HG03039 (cell line): ENCODE measurements around the gene NDUFA13.
"Not testable (repeated sequence)": the region's sequence is repeated elsewhere in the genome, so short reads cannot be mapped to it uniquely, and the experiment has no call there.

ENCODE experiments used
- ATAC-seq: cut with Tn5 transposase; IDR thresholded peaks from one replicate; pipeline ENCODE4 v1.9.1; 2021; ENCODE audit warnings: mild to moderate bottlenecking, moderate library complexity; ENCODE audit not compliant: unreplicated experiment

NDUFA13 gene

DNA sequence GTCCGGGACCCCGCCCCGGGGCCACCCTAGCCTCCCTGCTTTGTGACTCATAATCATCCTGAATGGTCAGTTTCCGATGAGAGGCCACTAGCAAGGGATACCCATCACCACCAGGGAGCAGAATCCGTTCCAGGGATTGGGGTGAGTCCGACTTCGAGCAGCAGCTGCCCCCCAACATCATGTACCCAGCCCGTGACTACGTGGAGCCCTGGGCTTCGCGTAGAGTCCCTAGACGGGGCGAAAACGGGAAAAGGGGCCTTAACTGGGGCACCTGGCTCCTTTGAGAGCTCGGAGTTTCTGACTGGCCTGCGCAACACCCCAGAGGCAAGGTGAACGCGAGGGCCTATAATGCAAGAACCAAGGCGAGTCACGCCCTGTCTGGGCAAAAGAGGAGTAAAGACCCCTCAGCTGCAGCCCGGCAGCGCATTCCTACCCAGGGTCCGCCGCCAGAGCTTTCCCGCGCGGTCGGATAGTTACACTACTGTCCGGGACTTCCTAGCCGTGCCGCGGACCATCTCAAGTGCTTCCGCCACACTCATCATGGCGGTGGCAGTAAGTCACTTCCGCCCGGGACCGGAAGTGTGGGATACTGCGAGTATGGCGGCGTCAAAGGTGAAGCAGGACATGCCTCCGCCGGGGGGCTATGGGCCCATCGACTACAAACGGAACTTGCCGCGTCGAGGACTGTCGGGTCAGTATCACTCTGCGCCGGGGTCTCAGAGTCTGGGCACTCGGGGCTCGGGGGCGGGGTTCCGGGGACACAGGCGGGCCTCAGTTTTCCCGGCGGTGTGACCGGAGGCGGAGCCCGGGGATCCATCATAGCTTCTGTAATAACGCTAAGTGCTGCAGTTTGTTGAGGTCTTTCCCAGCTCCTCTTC lies at the start of gene NDUFA13:
TSS of gene NDUFA13 (plus strand) at position 584 of the 878 bp plus-strand sequence. CDS start at position 598, 14 bp downstream.
- ATAC-seq = peak; percentile 79

DNA sequence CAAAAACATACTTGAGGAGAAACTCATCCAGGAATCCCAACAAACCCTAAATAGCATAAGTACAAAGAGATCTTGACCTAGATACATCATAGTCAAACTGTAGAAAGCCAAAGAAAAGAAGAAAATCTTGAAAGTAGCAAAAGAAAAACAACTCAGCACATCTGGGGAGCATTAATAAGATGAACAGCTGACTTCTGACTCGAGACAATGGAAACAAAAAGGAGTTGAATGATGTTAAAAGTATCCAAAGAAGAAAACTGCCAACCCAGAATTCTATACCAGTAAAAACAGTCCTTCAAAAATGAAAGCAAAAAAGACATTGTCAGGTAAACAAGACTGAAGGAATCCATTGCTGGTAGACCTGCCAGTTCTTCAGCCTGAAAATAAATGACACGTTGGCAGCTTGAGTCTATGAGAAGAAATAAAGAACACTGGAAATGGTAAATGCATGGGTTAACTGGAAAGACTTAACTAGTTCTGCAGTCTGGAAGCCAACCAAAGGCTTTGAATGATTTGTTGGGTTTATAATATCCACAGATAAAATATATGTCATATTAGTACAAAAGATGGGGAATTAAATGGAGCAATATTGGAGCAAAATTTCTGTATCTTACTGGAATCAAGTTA lies 47.5 kb upstream of the NDUFA13 start:
- no peak for ATAC-seq

DNA sequence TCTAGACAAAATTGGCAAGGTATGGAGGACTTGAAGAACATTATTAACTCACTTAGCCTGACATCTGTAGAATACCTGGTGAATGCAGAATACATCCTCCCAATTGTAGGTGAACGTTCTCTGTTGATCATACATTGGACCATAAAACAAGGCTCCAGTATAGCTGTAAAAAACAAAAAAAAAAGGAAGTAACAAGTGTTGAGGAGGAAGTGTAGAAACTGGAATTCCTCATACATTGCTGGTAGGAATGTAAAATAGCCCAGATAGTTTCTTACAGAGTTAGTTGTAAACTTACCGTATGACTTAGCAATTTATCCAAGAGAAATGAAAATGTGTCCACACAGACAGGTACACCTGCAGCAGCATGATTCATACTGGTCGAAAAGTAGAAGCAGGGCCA lies 45.4 kb upstream of the NDUFA13 start:
- ATAC-seq = no peak

DNA sequence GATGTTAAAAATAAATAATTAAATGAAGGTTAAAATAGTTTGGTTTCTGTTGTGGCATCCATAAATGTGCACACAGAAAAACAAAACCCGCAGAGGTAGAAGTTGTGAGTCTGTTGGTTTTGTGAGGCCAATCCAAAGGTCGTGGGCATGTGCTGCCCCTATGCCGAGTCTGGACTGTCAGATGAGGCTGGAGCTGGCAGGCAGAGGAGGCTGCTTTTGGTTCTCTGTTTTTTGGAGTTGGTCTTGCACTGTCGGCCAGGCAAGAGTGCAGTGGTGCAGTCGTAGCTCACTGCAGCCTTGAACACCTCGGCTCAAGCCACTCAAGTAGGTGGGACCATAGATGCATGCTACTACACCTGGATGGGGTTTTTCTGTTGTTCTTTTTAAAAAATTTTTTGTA lies 44.3 kb upstream of the NDUFA13 start:
- no peak for ATAC-seq

DNA sequence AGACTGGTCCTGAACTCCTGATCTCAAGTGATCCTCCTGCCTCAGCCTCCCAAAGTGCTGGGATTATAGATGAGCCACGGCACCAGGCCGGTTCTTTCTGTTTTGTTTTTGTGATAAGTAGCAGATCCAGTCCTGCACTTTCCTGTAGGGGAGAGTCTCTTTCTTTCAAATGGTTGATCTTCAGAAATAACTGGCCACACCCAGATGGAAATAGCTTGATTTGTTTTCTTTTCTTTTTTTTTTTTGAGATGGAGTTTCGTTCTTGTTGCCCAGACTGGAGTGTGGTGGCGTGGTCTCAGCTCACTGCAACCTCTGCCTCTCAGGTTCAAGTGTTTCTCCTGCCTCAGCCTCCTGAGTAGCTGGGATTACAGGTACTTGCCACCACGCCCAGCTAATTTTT lies 43.9 kb upstream of the NDUFA13 start:
- not testable (repeated sequence) for ATAC-seq

DNA sequence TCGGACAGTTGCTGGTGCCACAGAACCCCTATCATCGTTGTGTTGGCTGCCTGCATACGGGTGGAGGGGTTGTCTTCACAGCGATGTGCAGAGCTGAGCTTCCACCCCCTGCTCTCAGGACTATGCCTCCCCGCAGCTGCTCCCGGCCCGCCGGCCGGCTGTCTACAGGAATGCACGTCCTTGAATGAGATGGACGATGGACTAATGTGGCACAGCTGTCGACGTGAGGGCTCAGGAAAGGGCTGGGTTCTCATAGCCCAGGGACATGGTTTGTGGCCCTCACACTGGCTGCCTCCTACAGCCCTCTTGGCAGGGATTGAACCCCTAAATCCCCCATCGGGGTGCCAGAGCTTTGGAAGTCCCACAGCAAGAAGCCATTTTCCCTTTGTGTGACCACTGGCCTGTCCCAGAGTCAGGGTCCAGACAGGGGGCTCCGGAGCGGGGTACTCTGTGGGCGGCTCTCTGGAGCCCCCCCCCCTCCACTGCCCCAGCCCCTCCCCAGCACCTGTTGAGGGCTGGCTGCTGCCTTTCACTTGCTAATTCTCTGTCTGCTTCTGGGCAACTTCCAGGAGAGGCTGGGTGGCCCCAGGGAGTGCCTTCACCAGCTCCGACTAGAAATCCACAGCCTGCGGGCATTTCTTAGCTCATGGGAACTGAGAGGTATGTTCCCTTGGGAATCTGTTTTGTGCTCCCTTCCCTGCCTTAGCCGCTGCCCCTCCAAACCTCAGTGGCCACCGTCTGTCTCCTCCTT lies 40.8 kb upstream of the NDUFA13 start:
- no peak for ATAC-seq

DNA sequence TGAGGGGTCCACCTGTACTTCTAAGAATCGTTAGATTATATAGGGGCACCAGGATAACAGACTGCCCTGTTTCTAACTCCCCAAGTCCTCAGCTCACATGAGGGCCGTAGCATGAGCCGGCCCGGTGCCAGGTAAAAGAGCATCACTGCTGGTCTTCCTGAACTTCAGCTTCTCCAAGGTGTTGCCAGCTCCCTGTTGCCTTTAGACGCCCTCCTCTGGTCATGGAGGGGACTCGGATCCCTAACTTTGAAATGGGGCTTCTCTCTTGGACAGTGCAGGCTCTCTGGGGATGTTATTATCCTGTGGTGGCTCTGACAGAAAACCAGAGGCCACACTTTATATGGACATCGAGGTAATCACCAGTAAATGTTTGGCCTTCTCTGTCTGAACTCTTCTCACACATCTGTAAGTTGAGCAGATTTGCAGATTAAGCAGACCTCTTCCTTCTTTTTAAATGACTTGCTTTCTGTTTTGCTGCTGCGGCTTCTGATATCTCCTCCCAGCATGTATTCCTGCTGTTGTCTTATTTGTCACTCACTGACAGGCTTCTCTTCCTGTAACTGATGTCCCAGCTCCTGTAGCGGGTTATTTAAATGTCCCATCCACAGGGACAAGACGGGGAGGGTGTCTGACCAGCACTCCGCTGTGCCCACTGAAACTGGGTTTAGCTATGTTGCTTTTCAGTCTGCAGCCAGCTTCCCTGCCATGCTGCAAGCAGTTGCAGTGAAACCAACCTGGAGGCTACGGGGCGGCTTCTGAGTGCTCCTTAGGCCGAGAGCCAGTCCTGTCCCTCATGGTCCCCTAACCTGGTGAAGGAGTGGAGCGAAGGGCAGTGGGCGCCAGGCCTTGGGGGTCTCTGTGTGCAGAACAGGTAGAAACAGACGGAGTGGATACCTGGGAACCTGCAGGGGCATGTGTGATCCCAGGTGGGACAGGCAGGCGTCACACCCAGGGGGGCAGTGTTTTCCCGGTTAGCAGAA lies 39.9 kb upstream of the NDUFA13 start:
- ATAC-seq = no peak

DNA sequence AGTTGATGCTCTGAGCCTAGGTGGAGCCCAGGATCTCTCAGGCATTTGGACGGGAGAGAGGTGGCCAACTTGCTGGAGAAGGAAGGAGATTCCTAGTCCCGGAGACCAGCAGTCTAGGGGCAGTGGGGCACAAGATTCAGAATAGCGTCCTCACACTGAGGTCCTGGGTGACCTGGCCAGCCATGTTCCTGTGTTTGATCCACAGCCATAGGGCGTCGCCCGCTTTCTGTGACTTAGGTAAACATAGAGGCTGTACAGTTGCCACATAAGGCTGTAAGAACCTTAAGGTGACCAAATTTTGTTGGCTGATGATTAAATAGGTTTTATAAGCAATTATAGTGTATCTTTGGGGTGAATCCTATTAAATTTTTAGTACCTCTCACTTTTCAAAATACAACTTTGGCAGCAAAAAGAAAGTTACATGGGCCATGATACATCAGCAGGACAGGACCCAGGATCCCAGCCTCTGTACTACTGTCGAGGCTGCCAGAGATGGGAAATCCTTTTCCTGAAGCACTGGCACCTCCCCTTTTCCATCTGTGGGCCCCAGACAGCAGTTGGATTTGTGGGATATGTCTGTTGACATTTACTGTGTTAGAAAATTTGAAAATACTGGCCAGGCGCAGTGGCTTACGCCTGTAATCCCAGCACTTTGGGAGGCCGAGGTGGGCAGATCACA lies 38.2 kb upstream of the NDUFA13 start:
- ATAC-seq = no peak

DNA sequence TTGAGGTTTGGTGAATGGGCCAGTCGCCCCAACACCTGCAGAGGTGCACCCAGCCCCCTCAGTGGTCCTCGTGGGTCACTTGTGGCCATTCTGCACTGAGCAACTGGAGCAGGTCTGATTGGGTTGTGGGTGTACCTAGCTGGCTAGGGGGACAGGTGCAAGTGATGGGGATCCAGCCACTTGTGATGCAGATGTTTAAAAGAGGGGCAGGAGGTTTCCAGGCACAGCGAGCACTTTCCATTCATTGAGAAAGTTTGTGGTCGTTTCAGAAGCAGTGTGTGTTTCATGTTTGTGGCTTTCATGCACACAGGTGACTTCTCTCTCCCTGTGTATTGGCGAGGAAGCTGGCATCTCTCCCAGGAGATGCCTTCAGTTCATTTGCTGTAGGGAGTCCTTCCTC lies 35.3 kb upstream of the NDUFA13 start:
- peak; percentile 53 for ATAC-seq

DNA sequence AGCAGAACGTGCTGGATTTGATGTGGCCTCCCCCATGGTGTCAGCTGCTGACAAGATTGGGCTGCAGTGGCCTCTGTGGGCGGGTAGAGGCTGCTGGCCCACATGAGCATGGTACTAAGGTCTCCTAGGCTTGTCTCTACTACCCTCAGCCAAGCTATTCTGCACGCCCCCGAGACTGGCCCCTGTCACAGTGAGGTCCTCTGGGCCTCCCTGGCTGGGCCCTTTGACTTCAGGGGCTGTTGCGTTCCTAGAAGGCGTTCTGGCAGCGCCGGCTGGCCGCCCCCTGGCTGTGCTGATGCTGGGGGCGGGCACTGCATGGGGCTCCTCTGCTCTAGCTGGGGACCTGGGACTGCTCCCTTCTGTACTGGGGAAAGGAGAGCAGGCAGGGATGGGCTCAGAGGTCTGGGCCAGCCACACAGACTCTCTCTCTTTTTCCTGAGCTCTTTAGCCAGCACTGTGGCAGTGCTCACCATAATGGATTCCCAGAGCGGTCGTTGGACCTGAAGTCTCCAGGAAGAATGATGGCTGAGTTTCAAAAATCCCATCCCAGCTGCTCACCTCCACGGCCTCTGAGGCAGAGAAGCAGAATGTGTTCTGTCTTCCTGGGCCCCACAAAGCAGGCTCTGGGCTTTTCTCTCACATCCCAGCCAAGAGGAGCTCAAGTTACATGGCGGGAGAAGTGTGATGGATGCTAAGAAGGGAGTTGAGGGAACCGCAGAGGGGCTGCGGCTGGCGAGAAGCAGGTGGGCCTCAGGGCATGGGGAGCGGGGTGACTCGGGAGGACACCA lies 33.0 kb upstream of the NDUFA13 start:
- ATAC-seq = no peak

DNA sequence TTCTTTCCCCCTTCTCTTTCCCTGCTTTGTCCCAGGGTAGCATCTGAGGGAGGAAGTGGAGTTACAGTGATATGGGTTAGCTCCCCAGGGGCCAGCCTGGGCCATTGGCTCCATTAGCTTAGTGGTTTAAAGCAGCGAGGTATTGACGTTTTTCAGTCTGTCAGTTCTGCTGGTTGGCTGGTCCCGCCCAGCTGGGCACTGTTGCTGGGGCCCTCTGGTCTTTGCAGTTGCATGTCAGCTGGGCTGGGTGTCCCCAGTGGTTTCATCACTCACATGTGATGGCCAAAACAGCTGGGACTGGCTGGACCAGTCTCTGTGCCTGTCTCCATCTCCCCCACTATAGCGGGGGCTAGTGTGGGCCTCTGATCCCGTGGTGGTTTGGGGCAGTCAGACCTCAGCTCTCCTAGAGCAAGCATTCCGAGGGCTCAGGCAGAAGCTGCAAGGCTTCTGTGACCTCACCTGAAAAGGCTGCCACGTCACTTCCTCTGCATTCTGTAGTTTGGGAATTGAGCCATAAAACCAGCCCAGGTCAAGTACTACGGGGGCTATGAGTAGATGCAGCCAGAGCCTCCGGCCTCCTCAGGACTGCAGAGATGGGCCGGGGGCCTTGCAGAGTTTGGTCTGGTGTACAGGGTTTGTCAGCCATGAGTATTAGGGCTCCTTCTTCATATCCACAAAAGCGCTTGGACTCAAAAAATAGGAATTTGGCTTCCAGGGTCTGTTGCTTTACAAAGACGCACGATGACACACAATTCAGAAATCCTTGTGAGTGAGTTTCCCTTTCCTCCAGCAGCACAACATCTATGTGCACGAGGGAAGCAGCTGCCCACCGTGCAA lies 30.6 kb upstream of the NDUFA13 start:
- ATAC-seq = no peak

DNA sequence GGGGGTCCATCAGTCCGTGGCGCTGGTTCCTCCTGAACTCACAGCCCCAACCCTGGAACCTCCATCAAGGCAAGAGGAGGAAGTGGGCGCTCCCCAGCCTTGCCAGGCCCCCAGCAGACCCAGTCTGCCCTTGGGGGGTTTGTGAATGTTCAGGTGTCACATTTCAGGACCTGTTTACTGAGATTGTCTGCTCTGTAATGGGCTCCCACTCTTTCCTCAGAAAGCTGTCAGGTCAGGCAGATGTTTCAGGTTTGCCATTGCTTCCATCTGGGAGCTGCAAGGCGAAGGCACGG lies 30.1 kb upstream of the NDUFA13 start:
- ATAC-seq = no peak

DNA sequence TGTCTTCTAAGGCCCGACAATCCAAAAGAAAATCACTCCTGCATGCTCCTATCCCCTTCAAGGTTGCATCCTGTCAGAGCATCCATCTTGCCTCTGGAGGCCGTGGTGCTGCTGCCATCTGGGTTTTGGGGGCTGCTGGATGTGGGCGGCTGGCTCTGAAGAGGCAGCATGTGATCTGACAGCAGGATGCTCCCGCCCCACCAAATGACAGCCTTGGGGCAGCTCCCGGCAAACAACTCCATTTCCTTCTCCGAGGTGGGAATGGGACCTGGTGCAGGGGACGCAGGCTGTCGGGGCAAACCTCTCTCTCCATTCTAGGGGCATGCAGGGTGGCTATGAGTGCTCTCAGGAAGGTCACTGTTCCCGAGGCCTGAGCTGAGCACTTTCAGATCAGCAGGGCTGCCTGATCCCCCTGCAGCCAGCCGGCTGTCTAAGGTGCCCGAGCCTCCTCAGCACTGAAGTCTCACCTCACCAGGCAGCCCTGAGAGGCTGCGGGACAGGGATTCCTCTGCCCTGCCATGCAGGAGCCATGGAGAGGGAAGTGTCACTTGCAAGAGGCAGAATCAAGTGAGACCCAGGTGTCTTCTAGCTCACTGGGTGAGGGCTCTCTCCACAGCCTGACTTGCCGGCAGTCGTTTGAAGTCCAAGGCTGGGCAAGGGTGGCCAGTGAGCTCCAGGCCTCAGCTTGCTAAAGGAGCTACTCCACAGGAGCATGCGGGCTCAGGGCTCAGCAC lies 29.5 kb upstream of the NDUFA13 start:
- ATAC-seq = no peak

DNA sequence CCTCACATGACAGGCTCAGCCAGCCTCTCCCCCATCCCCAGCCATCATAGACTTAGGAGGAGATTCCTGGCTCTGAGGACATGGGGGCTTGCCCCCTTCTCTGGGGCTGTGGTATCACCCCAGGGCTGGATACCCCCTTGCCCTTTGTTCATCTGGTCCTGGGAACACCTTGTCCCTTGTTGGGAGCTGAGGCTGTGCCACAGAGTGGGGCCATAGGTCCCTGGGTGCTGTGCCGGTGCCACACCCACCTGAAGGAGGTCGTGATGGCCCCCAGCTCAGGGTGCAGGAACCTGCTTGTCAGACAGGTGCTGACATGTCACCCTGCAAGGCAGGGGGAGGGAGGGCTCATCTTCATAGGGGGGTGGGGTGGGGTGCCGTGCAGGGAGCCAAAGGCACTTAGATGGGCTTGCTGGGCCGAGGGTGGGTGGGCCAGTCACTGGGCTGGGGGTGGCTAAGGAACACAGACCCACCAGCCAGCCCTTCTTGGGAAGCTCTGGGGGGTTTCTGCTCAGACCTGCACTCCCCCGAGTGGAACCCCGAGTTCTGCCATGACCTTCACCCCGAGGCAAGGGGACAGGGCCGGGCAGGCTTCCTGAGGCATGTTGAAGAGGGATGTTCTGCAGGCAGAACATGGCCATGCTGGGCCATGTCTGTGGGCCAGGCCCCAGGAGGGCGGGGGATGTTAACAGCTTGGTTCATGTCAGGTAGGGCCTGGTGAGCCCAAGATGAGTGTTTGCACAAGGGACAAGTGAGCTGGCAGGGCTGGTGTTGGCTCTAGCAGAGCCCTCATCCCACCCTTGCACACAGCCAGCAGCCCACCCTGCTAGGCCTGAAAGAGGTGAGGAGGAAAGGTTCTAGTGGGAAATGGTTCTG lies 28.7 kb upstream of the NDUFA13 start:
- no peak for ATAC-seq

DNA sequence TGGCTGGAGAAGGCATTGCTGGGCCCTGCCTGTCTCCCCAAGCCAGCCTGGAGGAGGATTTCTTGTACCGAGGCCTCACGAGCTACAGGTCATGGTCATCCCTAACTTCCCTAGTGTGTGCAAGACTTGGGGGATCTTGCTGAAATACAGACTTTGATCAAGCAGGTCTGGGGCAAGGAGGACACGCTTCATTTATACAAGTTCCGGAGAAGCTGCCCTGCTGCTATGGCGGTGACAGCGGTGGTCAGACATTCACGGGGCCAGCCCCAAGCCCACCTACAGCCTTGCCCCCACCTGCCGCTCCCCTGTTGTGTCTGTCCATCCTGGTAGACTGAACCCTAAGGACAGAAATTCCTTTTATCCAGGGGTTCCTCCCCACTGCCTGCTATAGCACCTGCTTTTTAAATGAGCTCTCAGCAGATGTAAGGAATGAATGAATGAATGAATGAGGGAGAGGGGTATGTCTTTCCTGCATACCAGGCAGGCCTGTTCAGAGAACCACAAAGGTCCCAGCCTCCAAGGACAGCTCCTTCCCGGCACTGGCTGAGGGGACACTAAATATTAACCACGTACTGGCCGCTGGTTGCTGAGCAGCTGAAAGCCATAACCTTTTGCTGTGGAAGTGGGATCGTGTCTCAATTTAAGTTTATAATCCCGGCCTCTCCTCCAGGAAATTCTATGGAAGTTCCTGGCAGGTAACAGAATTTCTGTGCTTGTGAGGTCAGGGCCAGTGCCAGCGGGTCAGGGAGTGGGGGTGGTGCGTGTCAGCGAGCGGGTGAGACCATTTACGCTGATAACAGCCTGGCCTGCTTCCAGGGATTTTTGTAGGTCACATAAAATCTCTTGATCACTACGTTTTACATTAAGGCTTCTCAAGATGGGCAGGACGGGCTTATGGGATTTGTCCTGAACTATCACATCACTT lies 27.8 kb upstream of the NDUFA13 start:
- no peak for ATAC-seq
